Suppressor macrophage treated with lipopolysaccharide for 4 hours (primary cell): ENCODE data around the gene MYT1.

Experiments used
- DNase-seq: peaks from one replicate; pipeline ENCODE4 v3.0.0-alpha.2; 2020

MYT1 gene

DNA sequence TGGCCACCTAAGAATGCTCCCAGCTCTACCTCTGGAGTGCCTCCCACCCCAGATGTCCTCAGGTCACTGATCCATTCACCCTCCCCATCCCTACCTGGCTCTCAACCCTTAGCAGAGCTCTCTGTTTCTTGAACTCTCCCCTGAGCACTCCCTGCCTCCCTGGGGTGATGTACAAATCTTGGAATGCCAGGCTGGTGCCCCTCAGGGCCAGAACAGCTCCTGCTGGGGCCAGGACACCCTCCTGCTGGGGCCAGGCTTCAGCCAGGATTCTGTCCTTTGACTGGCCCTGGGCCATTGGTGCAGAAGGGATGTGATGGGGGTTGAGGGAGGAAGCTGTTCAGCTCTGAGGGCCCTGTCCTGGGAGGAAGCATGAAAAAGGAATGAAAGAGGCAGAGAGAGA is 30.0 kb downstream of the MYT1 start:
- DNase-seq: no peak

GRCh38 chr20:64196309-64196708 is 32.1 kb downstream of the MYT1 start:
- no peak for DNase-seq

DNA sequence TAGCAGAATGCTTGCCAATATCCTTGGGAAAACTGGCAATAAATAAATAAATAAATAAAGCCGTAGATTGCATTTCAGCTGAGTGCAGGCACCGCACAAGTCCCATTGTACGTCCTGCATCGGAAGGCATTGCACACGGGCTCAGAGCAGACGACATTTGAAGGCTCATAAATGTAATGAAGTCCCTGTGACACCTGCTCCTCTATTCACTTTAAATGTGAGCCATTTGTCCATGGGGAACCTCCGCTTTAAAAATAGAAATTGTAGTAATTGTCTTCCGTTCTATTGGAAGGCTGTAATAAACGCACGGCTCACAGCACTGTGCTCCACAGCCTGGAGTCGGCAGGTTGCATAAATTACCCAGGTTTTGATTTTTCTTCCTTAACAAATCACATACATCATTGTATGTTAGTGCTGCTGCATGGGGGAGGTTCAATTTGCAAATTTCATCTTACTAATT is 32.6 kb downstream of the MYT1 start:
- no peak for DNase-seq

GRCh38 chr20:64198347-64198746 is 34.1 kb downstream of the MYT1 start:
- no peak for DNase-seq

- DNase-seq: no peak
These were observed 35.1 kb downstream of the MYT1 start for GRCh38 chr20:64199395-64199794.

DNA sequence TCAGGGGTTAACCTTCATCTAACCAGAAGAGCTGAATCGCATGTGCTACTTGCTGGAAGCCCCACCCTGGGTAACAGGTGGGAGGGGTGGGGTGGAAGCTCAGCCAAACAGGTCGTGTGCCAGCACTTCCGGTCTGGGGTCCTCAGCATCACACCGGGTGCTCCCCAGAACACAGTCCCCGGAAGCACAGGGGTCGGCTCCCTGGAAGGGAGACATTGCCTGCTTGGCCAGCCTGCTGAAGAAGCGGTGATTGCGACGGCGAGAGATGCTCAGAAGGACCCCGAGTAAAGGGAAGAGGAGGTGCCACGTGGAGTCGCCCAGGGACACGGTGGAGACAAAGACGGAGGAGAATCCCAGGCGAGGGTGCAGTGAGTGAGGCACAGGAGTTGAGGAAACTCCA is 36.5 kb downstream of the MYT1 start:
- no peak for DNase-seq

DNA sequence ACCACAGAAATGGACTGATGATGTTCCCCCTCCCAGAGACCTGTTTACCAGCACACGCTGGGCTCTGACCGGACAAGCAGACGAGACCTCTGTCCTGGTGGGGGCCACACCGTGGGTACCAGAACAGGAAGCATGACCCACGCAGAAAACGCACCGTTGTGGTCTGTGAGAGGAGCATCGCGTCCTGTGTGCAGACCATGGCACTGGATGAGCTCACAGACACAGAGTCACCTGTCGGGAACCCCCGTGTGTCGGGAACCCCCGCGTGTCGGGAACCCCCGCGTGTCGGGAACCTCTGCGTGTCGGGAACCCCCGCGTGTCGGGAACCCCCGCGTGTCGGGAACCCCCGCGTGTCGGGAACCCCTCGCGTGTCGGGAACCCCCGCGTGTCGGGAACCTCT is 37.4 kb downstream of the MYT1 start:
- DNase-seq: no peak

- DNase-seq: no peak
These were observed 39.0 kb downstream of the MYT1 start for GRCh38 chr20:64203037-64203777.

GRCh38 chr20:64205611-64206026 is 41.4 kb downstream of the MYT1 start:
- DNase-seq: no peak

- DNase-seq: no peak
These were observed 42.4 kb downstream of the MYT1 start for GRCh38 chr20:64206614-64207013.

GRCh38 chr20:64207641-64208590 is 43.7 kb downstream of the MYT1 start:
- DNase-seq: no peak

DNA sequence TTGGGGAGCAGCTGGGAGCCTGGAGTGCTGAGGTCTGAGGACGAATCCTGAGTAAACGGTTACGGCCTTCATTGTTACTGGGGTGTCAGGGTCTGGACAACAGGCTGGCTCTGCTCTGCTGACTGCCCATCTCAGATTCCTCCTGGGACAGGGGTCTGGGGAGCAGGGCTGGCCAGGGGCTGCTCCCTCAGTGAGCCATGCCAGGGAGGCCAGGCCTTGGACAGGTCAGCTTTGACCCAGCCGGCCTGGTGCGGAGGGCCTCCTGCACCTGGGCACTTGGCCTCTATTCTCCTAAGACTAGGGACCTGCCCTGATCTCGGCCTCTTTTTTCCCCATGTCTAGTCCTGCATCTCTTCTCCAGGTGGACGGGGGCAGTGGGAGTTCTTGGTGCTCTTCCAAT is 44.9 kb downstream of the MYT1 start:
- no peak for DNase-seq

- DNase-seq: no peak
These were observed 46.6 kb downstream of the MYT1 start for GRCh38 chr20:64210656-64211369.

DNA sequence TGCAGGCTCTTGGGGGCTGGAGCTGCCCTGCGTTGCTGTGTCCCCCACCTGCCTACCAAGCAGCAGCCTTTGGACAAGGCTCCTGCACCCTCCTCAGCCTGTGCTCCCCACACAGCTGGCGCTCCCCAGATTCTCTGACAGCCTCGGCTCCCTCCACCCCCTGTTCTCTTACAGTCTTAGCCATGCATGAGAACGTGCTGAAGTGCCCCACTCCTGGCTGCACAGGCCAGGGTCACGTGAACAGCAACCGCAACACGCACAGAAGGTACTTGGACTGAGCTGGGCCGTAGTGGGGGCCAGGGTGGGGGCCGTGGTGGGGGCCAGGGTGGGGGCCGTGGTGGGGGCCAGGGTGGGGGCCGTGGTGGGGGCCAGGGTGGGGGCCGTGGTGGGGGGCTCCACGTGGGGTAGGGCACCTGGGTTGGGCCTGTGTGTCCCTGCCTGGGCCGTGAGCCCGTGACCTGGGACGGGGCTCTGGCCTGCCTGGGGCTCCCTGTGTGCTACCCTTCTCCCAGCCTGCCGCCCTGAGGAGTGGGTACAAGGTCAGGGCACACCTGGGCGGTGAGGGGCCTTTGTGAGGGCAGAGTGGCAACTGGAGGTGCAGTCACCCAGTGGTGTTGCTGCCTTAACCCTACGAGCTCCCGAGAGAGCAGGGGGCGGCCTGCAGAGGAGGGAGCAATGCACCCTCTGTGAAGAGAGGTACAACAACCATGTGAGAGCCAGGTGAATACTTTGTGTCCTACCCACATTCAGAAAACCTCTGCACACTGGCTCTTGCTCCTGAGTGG is 47.8 kb downstream of the MYT1 start:
- DNase-seq: no peak

- no peak for DNase-seq
These were observed 48.5 kb downstream of the MYT1 start for GRCh38 chr20:64212755-64213154.

DNA sequence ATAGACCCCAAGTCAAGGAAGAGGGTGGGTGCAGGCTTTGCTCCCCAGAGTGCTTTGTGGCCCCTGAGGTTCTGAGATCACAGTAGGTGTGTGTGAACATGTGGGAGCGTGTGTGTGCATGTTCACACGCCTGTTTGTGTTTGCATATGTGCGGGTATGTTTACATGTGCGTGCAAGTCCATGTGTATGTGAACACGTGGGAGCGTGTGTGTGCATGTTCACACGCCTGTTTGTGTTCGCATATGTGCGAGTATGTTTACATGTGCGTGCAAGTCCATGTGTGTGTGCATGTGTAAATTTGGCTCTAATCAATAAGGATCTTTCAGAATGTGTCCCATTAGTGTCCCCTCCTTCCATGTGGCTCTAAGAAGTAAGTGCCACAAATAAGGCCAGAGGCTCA is 49.9 kb downstream of the MYT1 start:
- no peak for DNase-seq

DNA sequence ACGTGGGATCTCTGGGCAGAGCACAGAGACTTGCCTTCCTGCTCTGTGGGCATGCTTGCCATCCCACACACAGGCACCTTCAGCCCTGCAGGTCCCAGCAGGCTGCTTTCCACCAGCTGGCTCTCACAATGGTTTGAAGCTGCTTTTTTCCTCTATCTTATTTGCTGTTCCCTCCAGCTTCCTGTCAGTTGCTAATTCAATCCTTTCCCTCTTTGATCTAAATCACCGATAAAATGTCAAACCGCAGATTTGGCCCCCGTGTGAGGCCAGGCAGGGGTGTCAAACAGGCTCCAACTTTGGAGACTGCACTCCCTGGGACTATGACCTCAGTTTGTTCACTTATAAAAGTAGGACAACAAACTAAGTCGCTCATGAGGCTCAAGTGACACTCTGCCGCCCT is 50.7 kb downstream of the MYT1 start:
- DNase-seq: no peak

- DNase-seq: no peak
These were observed 51.8 kb downstream of the MYT1 start for GRCh38 chr20:64216036-64216435.

- DNase-seq: no peak
These were observed 52.7 kb downstream of the MYT1 start for GRCh38 chr20:64216910-64217309.

DNA sequence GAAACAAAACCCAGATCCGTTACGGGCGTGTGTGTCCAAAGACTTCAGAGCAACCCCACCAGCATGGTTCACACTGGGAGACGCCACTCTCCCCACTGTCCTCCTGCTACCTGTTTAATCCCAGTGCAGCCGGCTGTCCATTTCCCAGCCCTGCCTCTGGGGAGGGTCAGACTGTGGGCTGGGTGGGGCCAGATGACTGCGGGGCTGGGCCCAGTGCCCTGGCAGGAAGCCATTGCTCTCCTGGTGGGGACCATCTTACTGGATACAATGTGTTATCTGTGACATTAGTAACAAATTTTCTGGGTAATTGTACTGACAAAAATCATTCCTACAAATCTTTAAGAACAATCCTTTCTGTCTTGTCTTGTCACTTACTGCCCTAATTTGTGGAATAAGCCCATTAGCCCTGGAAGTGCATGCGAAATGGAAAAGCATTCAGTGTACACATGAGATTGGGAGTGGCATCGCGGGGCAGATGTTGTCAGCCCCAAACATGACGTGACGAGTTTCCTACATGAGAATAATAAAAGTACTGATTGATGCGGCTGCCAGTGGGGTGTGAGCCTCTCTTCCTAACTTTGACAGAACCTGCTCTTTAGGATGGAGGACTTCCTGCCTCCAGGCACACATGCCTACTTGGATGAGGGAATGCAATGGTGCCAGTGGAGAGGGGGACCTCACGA is 53.4 kb downstream of the MYT1 start:
- DNase-seq: no peak

GRCh38 chr20:64219202-64219601 is 55.0 kb downstream of the MYT1 start:
- DNase-seq: no peak

DNA sequence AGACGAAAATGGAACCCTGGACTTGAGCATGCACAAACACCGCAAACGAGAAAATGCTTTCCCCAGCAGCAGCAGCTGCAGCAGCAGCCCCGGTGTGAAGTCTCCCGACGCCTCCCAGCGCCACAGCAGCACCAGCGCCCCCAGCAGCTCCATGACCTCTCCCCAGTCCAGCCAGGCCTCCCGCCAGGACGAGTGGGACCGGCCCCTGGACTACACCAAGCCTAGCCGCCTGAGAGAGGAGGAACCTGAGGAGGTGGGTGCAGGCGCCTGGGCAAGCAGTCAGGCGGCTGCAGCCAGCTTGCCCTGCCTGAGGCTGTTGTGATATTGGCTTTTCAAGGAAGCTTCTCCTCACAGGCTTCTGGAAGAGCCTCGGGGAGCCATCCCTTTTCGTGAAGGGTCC is 55.5 kb downstream of the MYT1 start:
- DNase-seq: no peak
